ENCODE results near the gene PIP5K1C. TPM values are rescaled to one million over a fixed set of nuclear protein-coding genes. Genes with fewer than 3 reads are reported as not detected.

Gene PIP5K1C
- total RNA-seq, 1 donor from 2014 or later: 26.5 TPM

DNA sequence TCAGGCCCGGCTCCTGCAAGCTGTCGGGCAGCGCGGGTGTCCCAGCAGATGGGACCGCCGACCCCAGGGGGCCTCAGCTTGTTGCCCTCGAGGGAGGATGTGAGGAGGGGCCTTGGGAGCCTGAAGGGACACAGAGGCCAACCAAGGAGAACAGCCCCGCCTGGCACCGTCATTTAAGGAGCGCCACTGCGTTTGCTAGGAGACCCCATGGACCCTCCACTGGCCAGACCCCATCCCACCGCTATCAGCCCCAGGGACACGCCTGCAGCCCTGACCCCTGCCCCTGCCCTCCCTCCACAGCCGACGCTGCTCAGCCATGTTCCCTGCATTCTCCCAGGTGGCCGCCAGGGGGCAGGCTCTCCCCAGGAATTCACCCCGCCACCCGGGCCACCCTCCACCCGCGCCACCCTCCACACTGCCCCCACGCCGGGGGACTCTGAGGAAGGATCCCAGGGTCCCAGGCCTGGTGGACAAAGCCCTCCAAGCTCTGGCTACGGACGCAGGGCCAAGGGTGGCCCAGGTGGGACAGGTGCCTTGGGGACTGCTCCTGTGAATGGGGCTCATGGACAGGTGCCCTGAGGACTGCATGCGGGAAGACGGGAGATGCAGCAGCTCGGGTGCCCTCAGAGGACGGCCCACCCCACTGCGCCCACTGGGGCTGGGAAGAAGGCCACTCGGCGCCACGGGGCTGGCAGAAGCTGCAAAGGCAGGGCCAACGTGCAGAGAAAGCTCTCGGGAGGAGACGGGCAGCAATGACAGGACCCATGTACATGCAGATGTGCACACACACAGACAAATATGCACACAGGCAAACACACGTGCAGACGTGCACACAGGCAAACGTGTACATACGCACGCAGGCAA lies 34.4 kb downstream of the PIP5K1C start:
- Histone ChIP-seq H3K27me3 (ENCODE audit: control insufficient read depth, insufficient read depth, low read length) (no peaks in the 10 kb centered on the region), H3K36me3 (ENCODE audit: control insufficient read depth, insufficient read depth, low read length) (no peaks in the 10 kb centered on the region), H3K4me3 (ENCODE audit: low read depth, low read length) (no peak overlapping the region)
- TF ChIP-seq, protein P1, sequence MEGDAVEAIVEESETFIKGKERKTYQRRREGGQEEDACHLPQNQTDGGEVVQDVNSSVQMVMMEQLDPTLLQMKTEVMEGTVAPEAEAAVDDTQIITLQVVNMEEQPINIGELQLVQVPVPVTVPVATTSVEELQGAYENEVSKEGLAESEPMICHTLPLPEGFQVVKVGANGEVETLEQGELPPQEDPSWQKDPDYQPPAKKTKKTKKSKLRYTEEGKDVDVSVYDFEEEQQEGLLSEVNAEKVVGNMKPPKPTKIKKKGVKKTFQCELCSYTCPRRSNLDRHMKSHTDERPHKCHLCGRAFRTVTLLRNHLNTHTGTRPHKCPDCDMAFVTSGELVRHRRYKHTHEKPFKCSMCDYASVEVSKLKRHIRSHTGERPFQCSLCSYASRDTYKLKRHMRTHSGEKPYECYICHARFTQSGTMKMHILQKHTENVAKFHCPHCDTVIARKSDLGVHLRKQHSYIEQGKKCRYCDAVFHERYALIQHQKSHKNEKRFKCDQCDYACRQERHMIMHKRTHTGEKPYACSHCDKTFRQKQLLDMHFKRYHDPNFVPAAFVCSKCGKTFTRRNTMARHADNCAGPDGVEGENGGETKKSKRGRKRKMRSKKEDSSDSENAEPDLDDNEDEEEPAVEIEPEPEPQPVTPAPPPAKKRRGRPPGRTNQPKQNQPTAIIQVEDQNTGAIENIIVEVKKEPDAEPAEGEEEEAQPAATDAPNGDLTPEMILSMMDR (IDR thresholded peaks at IDR 0.05; ENCODE audit: insufficient read depth, low read length, poor library complexity, severe bottlenecking): peak; percentile 94
- no peak for DNase-seq (ENCODE audit: low read depth)

DNA sequence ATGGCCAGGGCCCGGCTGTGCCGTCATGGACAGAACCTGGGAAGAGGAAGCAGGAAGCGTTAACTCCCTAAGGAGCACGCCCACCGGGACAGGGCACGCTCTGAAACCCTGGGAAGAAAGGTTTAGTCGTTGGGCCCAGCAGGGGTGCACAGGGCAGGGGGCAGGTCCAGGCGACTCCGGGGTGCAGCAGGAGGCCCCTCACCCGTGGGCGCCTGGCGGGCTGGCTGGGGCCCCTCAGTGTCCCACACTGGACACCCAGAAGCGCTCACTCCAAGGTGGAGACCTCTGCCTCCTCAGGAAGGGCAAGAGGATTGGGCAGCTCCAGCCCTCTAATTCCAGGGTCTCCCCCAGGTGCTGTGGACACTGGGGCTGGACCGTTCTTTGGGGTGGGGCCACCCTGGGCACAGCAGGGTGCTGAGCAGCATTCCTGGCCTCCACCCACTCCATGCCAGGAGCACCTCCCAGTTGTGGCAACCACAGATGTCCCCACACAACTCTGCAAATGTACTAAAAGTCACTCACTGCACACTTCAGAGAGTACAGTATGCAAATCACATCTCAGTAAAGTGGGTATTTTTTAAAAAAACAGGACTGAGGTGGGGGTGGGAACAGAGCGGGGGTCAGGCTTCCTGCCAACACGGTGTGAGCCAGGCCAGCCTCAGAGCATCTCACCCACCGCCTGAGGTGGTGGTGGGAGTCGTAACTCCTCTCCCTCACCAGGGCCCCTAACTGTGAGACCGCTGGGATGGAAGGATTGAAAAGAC lies 35.2 kb downstream of the PIP5K1C start:
- Histone ChIP-seq H3K36me3 (ENCODE audit: control insufficient read depth, insufficient read depth, low read length) (no peaks in the 10 kb centered on the region), H3K4me3 (ENCODE audit: low read depth, low read length) (no peak overlapping the region), H3K27me3 (ENCODE audit: control insufficient read depth, insufficient read depth, low read length) (no peaks in the 10 kb centered on the region)
- TF ChIP-seq, protein P1 (IDR thresholded peaks at IDR 0.05; ENCODE audit: insufficient read depth, low read length, poor library complexity, severe bottlenecking): no peak
- DNase-seq (ENCODE audit: low read depth): no peak

DNA sequence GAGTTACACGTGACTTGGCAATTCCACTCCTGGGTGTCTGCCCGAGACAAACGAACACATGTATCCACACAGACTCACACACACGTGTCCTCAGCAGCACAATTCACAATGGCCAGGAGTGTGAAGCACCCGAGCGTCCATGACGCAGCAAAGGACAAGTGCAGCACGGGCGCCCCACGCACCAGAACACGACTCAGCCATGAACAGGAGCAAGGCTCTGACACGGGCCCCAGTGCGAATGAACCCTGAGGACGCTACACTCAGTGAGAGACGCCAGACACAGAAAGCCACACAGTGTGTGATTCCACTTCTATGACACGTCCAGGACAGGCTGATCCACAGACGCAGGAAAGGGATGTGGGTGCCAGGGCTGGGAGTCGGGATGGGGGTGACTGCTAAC lies 36.4 kb downstream of the PIP5K1C start:
- DNase-seq (ENCODE audit: low read depth): no peak
- Histone ChIP-seq H3K27me3 (ENCODE audit: control insufficient read depth, insufficient read depth, low read length) (no peaks in the 10 kb centered on the region), H3K4me3 (ENCODE audit: low read depth, low read length) (no peak overlapping the region), H3K36me3 (ENCODE audit: control insufficient read depth, insufficient read depth, low read length) (no peaks in the 10 kb centered on the region)
- TF ChIP-seq, protein P1 (IDR thresholded peaks at IDR 0.05; ENCODE audit: insufficient read depth, low read length, poor library complexity, severe bottlenecking): no peak

DNA sequence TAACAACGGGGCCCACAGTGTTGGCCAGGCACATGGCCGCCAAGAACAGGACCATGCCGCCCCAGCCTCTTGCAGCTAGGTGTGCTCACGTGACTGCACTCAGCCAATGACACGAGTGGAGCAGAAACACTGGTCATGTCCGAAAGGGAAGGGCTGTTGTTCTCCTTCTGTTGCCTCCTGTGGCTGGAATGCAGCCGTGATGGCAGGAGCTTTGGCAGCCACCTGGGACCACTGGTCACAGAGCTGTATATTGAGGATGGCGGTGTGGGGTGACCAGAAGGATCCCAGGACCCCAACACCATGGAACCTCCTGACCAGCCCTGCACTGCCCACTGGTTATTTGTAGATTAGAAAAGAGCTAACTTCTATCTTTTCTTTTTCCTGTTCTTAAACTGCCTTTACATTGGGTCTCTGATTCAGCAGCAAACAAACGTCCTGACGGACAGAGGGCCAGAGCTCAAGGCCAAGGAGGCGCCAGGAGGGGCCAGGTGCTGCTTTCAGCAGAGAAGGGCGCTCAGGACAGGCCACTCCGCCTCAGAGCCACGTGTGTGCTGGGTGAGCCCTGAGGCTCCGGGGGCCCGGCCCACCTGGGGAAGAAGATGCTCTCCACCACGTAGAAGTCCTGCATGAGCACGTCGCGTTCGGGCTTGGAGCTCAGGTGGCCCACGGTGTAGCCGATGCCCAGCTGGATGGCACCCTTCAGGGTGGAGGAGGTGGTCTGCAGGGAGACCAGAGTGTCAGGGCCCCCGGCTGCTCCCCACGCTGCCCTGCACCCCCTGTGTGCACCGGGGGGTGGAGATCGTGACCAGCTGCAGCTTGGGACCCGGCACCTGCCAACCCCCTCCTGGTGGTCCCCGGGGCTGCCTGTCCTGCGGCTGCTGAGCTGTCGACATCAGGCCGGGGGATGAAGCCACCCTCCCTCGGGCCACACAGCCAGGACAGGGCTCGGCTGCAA lies 38.7 kb downstream of the PIP5K1C start:
- Histone ChIP-seq H3K36me3 (ENCODE audit: control insufficient read depth, insufficient read depth, low read length) (no peaks in the 10 kb centered on the region), H3K27me3 (ENCODE audit: control insufficient read depth, insufficient read depth, low read length) (no peaks in the 10 kb centered on the region), H3K4me3 (ENCODE audit: low read depth, low read length) (no peak overlapping the region)
- TF ChIP-seq, protein P1 (IDR thresholded peaks at IDR 0.05; ENCODE audit: insufficient read depth, low read length, poor library complexity, severe bottlenecking): no peak
- DNase-seq (ENCODE audit: low read depth): no peak

DNA sequence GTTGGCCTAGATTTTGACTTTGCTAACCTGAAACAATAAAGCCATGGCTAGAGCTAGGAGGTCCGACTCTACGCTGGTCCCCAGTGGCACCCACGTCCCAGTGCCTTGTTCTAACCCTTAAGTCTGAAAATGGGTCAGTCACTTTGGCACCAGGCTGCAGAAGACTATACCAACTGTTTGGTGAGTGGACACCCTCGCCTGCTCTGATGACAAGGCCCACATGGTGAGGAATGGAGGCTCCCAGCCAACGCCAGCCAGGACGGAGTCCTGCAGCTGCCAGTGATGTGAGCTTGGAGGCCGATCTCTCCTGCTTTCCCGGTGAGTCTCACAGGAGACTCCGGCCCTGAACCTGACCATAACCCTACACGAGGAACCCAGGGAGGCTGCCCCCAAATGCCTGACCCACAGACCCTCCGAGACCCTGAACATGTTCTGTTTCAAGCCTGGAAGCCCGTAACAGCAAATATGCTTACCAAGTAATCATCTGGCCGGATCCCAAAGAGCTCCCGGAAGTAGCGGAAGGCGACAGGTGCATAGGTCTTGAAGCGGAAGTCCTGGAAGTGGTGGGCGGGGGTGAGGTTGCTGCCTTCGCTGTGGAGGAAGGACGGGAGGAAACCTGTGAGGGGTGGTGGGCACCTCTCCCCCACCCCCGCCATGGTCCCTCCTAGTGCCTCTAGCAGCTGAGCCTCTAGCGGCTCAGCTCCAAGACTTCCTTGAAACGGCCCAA lies 39.6 kb downstream of the PIP5K1C start:
- H3K4me3 ChIP-seq (ENCODE audit: low read depth, low read length): no peak overlapping the region
- H3K36me3 ChIP-seq (ENCODE audit: control insufficient read depth, insufficient read depth, low read length): no peaks in the 10 kb centered on the region
- H3K27me3 ChIP-seq (ENCODE audit: control insufficient read depth, insufficient read depth, low read length): no peaks in the 10 kb centered on the region
- no peak for DNase-seq (ENCODE audit: low read depth)
- TF ChIP-seq, protein P1 (IDR thresholded peaks at IDR 0.05; ENCODE audit: insufficient read depth, low read length, poor library complexity, severe bottlenecking): no peak

All from kidney epithelial cell (primary cell).